HepG2 (cell line): ENCODE data around the gene ARFGEF3. TPM values are rescaled to one million over a fixed set of nuclear protein-coding genes. Genes with fewer than 3 reads are reported as not detected.

Experiments
- ATAD3A ChIP-seq: sonication (generic); formaldehyde crosslinking; IDR thresholded peaks from 2 replicates; pipeline ENCODE4 v1.4.0; 2020; ENCODE audit warnings: missing genetic modification reagents
- ATF5 ChIP-seq: sonication (generic); formaldehyde crosslinking; IDR thresholded peaks from 2 replicates; pipeline ENCODE4 v1.4.0; 2020; ENCODE audit warnings: mild to moderate bottlenecking, low read depth, missing genetic modification reagents
- CBX1 ChIP-seq: IDR thresholded peaks from one replicate; pipeline ENCODE4 v1.6.1; 2016; ENCODE audit warnings: antibody characterized with exemption, low read depth
- CBX2 ChIP-seq, 2 experiments: fragments of 200-600 bp in 1 of 2; sonication (generic); formaldehyde crosslinking in 1 of 2; IDR thresholded peaks; 2 replicates each; pipeline versions ENCODE4 v1.7.0 to v1.8.1; 2018 to 2022; ENCODE audit warnings: low read depth in 2 of 2, low read length in 1 of 2, mild to moderate bottlenecking in 1 of 2, missing genetic modification reagents in 1 of 2
- CEBPG ChIP-seq: IDR thresholded peaks from 2 replicates; pipeline ENCODE4 v1.6.1; 2016
- CREB1 ChIP-seq, 2 experiments: fragments of 450-650 bp in 1 of 2; IDR thresholded peaks; 2 replicates each; pipeline ENCODE4 v1.6.1; 2016 to 2017; ENCODE audit warnings: control low read depth in 1 of 2, mild to moderate bottlenecking in 1 of 2, missing compliant biosample characterization in 1 of 2, missing genetic modification characterization in 1 of 2
- FOXK1 ChIP-seq: sonication (generic); formaldehyde crosslinking; IDR thresholded peaks from 2 replicates; pipeline ENCODE4 v1.4.0; 2020; ENCODE audit warnings: low read depth, missing genetic modification reagents, borderline replicate concordance
- GPN1 ChIP-seq: sonication (generic); formaldehyde crosslinking; IDR thresholded peaks from 2 replicates; pipeline ENCODE4 v1.5.1; 2020; ENCODE audit warnings: missing genetic modification reagents, borderline replicate concordance
- HDAC1 ChIP-seq: sonication (generic); formaldehyde crosslinking; IDR thresholded peaks from 2 replicates; pipeline ENCODE4 v1.5.1; 2020; ENCODE audit warnings: mild to moderate bottlenecking, missing genetic modification reagents
- MAFF ChIP-seq: IDR thresholded peaks from 2 replicates; pipeline ENCODE4 v1.6.1; 2011; ENCODE audit warnings: low read depth, low read length, improper control_type of control experiment
- MEF2D ChIP-seq: sonication (generic); formaldehyde crosslinking; IDR thresholded peaks from 2 replicates; pipeline ENCODE4 v1.5.1; 2020; ENCODE audit warnings: mild to moderate bottlenecking, missing genetic modification reagents
- MNT ChIP-seq: fragments of 450-650 bp; IDR thresholded peaks from 2 replicates; pipeline ENCODE4 v1.6.1; 2016
- PAX8 ChIP-seq: sonication (generic); formaldehyde crosslinking; IDR thresholded peaks from 2 replicates; pipeline ENCODE4 v1.8.0; 2022; ENCODE audit warnings: mild to moderate bottlenecking, missing genetic modification reagents, borderline replicate concordance
- SRSF1 ChIP-seq: fragments of 200-400 bp; formaldehyde crosslinking; optimal IDR thresholded peaks from 2 replicates; pipeline ENCODE3; 2017; ENCODE audit warnings: mild to moderate bottlenecking, low read depth, low read length, moderate library complexity
- SUZ12 ChIP-seq: fragments of 150-350 bp; IDR thresholded peaks from 2 replicates; pipeline ENCODE4 v1.6.1; 2014; ENCODE audit warnings: low read depth, low read length
- TBX3 ChIP-seq: fragments of 450-650 bp; IDR thresholded peaks from 2 replicates; pipeline ENCODE4 v1.6.1; 2017; ENCODE audit warnings: antibody characterized with exemption, mild to moderate bottlenecking, inconsistent platforms, borderline replicate concordance
- THAP11 ChIP-seq: IDR thresholded peaks from 2 replicates; pipeline ENCODE4 v1.6.1; 2016; ENCODE audit warnings: missing biosample characterization, missing genetic modification reagents
- ZNF367 ChIP-seq: sonication (generic); formaldehyde crosslinking; IDR thresholded peaks from 2 replicates; pipeline ENCODE4 v1.4.0; 2020; ENCODE audit warnings: missing genetic modification reagents, borderline replicate concordance
- ZNF775 ChIP-seq: sonication (generic); formaldehyde crosslinking; IDR thresholded peaks from 2 replicates; pipeline ENCODE4 v1.4.0; 2020; ENCODE audit warnings: missing genetic modification reagents, mild to moderate bottlenecking, moderate library complexity, borderline replicate concordance
- ZNF777 ChIP-seq: sonication (generic); formaldehyde crosslinking; IDR thresholded peaks from 2 replicates; pipeline ENCODE4 v1.4.0; 2020; ENCODE audit warnings: missing genetic modification reagents
- ZNF83 ChIP-seq: sonication (generic); formaldehyde crosslinking; IDR thresholded peaks from 2 replicates; pipeline ENCODE4 v1.4.0; 2020; ENCODE audit warnings: missing genetic modification reagents, mild to moderate bottlenecking, borderline replicate concordance
- ZNF878 ChIP-seq: sonication (generic); formaldehyde crosslinking; IDR thresholded peaks from 2 replicates; pipeline ENCODE4 v1.8.1; 2023; ENCODE audit warnings: mild to moderate bottlenecking, missing genetic modification reagents, moderate library complexity
- polyA plus RNA-seq, 8 experiments: library from polyadenylated mRNA; depleted of rRNA in 3 of 8; stranded (reverse) in 7 of 8; unstranded in 1 of 8; fragments of >200 nt; fragmentation: Illumina TruSeq in 4 of 8; extraction: Trizol in 4 of 8; gene quantifications; 2 replicates each; pipeline versions ENCODE4 v1.2.1 to v1.2.3, GENCODE V29; 2011 to 2016; ENCODE audit warnings: low read depth in 4 of 8, missing spikeins in 1 of 8, mixed read lengths in 1 of 8; ENCODE audit not compliant: insufficient read depth in 1 of 8
- total RNA-seq, 5 experiments: library from RNA; depleted of rRNA; stranded (reverse); fragments of >200 nt; fragmentation: Illumina TruSeq; extraction: Trizol; gene quantifications; 2 replicates each; pipeline ENCODE4 v1.2.3, GENCODE V29; 2016; ENCODE audit warnings: low read depth in 1 of 5
- TF ChIP-seq, protein P1 (sequence below): sonication (generic); formaldehyde crosslinking; conservative IDR thresholded peaks from 2 replicates; pipeline ENCODE4 v1.4.0; 2020; ENCODE audit warnings: missing genetic modification reagents
- TF ChIP-seq, protein P2 (sequence below): sonication (generic); formaldehyde crosslinking; IDR thresholded peaks from 2 replicates; pipeline ENCODE4 v1.8.1; 2023; ENCODE audit warnings: mild to moderate bottlenecking, moderate library complexity, missing genetic modification reagents
- TF ChIP-seq, protein P3 (sequence below): sonication (generic); formaldehyde crosslinking; IDR thresholded peaks from 2 replicates; pipeline ENCODE4 v1.4.0; 2020; ENCODE audit warnings: missing genetic modification reagents

ARFGEF3 gene
- total and polyA plus RNA-seq, 2 of the 13 experiments (the other 11 are each of a cell fraction or from before 2014, with no cell fraction given) = 0.60 to 2.6 TPM

GRCh38 chr6:138231381-138231886, 69.7 kb downstream of the ARFGEF3 start (continued):
- TF ChIP-seq MNT (peak; percentile 37), ZNF83 (CRISPR knock-in tag) (no peak), THAP11 (peak; percentile 33; the same call in 1 of the 2 replicates), ZNF367 (CRISPR knock-in tag) (no peak), MAFF (peak; percentile 90), ZNF775 (CRISPR knock-in tag) (no peak), GPN1 (CRISPR knock-in tag) (no peak), CEBPG (CRISPR knock-in tag) (peak; percentile 36; the same call in 1 of the 2 replicates), MEF2D (CRISPR knock-in tag) (peak; percentile 92), CBX1 (no peak), PAX8 (CRISPR knock-in tag) (no peak), SUZ12 (no peak), ZNF878 (CRISPR knock-in tag) (0 out of 2 replicates have a peak, but pooled peaks have one; percentile 54), TBX3 (peak; percentile 72; the same call in 1 of the 2 replicates), FOXK1 (peak; percentile 58), CBX2 (IDR thresholded peaks at IDR 0.05; ENCODE audit: low read depth, low read length) (no peak), CBX2 (CRISPR knock-in tag; IDR thresholded peaks at IDR 0.05; ENCODE audit: low read depth) (no peak), SRSF1 (no peak), HDAC1 (CRISPR knock-in tag) (no peak), ATAD3A (CRISPR knock-in tag) (no peak), ATF5 (CRISPR knock-in tag) (no peak), ZNF777 (CRISPR knock-in tag) (no peak), CREB1 (IDR thresholded peaks at IDR 0.05) (no peak), CREB1 (CRISPR knock-in tag; IDR thresholded peaks at IDR 0.05) (peak; percentile 45; the same call in 1 of the 2 replicates)
- TF ChIP-seq, protein P1, sequence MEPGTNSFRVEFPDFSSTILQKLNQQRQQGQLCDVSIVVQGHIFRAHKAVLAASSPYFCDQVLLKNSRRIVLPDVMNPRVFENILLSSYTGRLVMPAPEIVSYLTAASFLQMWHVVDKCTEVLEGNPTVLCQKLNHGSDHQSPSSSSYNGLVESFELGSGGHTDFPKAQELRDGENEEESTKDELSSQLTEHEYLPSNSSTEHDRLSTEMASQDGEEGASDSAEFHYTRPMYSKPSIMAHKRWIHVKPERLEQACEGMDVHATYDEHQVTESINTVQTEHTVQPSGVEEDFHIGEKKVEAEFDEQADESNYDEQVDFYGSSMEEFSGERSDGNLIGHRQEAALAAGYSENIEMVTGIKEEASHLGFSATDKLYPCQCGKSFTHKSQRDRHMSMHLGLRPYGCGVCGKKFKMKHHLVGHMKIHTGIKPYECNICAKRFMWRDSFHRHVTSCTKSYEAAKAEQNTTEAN (CRISPR knock-in tag) = no peak
- TF ChIP-seq, protein P2, sequence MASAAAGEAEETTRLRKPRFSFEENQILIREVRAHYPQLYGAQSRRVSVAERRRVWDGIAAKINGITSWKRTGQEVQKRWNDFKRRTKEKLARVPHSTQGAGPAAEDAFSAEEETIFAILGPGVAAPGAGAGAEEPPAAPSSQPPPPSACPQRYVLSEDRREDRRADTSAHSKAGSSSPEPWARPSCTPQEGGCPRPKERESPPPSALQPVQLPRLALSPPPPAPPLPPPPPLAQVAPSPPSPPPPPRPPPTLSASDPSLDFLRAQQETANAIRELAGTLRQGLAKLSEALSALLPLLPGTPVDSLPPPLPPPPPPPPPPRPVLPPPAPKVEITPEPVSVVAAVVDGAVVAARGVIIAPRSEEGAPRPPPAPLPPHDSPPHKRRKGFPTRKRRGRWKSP = no peak
- TF ChIP-seq, protein P3, sequence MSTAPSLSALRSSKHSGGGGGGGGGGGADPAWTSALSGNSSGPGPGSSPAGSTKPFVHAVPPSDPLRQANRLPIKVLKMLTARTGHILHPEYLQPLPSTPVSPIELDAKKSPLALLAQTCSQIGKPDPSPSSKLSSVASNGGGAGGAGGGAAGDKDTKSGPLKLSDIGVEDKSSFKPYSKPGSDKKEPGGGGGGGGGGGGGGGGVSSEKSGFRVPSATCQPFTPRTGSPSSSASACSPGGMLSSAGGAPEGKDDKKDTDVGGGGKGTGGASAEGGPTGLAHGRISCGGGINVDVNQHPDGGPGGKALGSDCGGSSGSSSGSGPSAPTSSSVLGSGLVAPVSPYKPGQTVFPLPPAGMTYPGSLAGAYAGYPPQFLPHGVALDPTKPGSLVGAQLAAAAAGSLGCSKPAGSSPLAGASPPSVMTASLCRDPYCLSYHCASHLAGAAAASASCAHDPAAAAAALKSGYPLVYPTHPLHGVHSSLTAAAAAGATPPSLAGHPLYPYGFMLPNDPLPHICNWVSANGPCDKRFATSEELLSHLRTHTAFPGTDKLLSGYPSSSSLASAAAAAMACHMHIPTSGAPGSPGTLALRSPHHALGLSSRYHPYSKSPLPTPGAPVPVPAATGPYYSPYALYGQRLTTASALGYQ (CRISPR knock-in tag) = 0 out of 2 replicates have a peak, but pooled peaks have one; percentile 11
